ENCODE measurements around the gene INSYN1.

The INSYN1 gene

GRCh38 chr15:73724212-73724611 is 28.9 kb downstream of the INSYN1 start:
- H3F3A ChIP-seq (ENCODE audit: insufficient read depth), result no peaks in the 10 kb centered on the region
- no peak overlapping the region for H2AFZ ChIP-seq (ENCODE audit: low read depth, low read length, severe bottlenecking)
- no peak overlapping the region for H3K27ac ChIP-seq (ENCODE audit: low read depth, low read length)
- no peak overlapping the region for H3K4me3 ChIP-seq (ENCODE audit: insufficient read depth, low read length, poor library complexity, severe bottlenecking)
- no peak for TF ChIP-seq EZH2phosphoT487 (conservative IDR thresholded peaks at IDR 0.05; ENCODE audit: low read length)
- TF ChIP-seq, protein P1, sequence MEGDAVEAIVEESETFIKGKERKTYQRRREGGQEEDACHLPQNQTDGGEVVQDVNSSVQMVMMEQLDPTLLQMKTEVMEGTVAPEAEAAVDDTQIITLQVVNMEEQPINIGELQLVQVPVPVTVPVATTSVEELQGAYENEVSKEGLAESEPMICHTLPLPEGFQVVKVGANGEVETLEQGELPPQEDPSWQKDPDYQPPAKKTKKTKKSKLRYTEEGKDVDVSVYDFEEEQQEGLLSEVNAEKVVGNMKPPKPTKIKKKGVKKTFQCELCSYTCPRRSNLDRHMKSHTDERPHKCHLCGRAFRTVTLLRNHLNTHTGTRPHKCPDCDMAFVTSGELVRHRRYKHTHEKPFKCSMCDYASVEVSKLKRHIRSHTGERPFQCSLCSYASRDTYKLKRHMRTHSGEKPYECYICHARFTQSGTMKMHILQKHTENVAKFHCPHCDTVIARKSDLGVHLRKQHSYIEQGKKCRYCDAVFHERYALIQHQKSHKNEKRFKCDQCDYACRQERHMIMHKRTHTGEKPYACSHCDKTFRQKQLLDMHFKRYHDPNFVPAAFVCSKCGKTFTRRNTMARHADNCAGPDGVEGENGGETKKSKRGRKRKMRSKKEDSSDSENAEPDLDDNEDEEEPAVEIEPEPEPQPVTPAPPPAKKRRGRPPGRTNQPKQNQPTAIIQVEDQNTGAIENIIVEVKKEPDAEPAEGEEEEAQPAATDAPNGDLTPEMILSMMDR (IDR thresholded peaks at IDR 0.05; ENCODE audit: insufficient read depth, low read length, poor library complexity, severe bottlenecking), result no peak
- no peak overlapping the region for H3K4me2 ChIP-seq (ENCODE audit: low read depth, low read length, poor library complexity, severe bottlenecking)
- no peaks in the 10 kb centered on the region for H3K27me3 ChIP-seq (ENCODE audit: low read length)
- H3K9ac ChIP-seq (ENCODE audit: low read length), result no peak overlapping the region
- H3K79me2 ChIP-seq (ENCODE audit: insufficient read depth, low read length), result no peaks in the 10 kb centered on the region
- 0 out of 2 replicates have a peak, but pooled peaks cover 2% of the 10 kb centered on the region for H4K20me1 ChIP-seq (ENCODE audit: low read depth, low read length)
- no peaks in the 10 kb centered on the region for H3K36me3 ChIP-seq (ENCODE audit: low read length)
- no peaks in the 10 kb centered on the region for H3K9me2 ChIP-seq (replicated peaks; ENCODE audit: insufficient read depth, low read length)
- no peaks in the 10 kb centered on the region for H3K9me3 ChIP-seq (ENCODE audit: insufficient read depth, low read length)

DNA sequence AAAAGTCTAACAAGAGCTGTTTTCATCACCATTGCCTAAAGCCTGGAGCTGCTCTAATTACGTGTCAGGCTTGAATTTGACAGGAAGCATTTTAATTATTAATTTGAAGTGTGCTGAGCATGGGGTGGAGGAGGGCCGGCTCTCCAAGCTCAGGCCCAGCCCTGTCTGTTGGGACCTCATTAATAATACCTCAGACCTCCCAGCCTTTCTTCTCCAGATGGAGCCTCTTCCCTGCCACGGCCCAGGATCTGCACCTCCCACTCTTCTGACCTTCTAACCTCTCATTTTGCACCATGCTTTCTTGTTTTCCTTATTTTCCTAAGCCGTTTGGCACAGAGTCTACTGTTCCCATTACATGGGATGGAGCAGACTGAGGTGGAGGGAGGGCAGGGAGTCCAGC is 30.0 kb downstream of the INSYN1 start:
- no peak for TF ChIP-seq EZH2phosphoT487 (conservative IDR thresholded peaks at IDR 0.05; ENCODE audit: low read length)
- TF ChIP-seq, protein P1 (IDR thresholded peaks at IDR 0.05; ENCODE audit: insufficient read depth, low read length, poor library complexity, severe bottlenecking), result no peak

DNA sequence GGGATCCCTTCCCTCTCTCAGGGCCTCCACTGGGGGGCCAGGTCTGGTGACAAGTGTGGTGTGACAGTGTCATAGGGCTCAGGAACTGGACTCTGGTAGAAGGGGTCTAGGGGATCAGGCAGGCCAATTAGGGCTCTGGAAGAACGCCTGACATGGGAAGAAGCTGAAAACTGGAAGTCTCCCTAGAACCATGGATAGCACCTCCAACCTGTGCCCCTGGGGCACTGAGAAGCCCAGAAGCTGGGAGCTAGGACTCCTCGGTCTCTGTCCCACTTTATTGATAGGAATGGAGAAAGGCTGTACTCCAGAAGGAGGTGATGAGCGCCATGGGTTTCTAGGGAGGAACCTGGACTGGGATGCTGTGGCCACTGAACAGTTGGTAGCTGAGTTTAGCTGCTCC is 30.7 kb downstream of the INSYN1 start:
- H3K4me2 ChIP-seq (ENCODE audit: low read depth, low read length, poor library complexity, severe bottlenecking), result no peak overlapping the region
- H3K9ac ChIP-seq (ENCODE audit: low read length), result no peak overlapping the region
- H3K27me3 ChIP-seq (ENCODE audit: low read length), result no peaks in the 10 kb centered on the region
- H3K27ac ChIP-seq (ENCODE audit: low read depth, low read length), result no peak overlapping the region
- no peak for TF ChIP-seq EZH2phosphoT487 (conservative IDR thresholded peaks at IDR 0.05; ENCODE audit: low read length)
- TF ChIP-seq, protein P1 (IDR thresholded peaks at IDR 0.05; ENCODE audit: insufficient read depth, low read length, poor library complexity, severe bottlenecking), result no peak
- H3F3A ChIP-seq (ENCODE audit: insufficient read depth), result no peaks in the 10 kb centered on the region
- H2AFZ ChIP-seq (ENCODE audit: low read depth, low read length, severe bottlenecking), result no peak overlapping the region
- no peaks in the 10 kb centered on the region for H3K9me2 ChIP-seq (replicated peaks; ENCODE audit: insufficient read depth, low read length)
- H3K9me3 ChIP-seq (ENCODE audit: insufficient read depth, low read length), result no peaks in the 10 kb centered on the region
- H3K36me3 ChIP-seq (ENCODE audit: low read length), result no peaks in the 10 kb centered on the region
- no peaks in the 10 kb centered on the region for H3K79me2 ChIP-seq (ENCODE audit: insufficient read depth, low read length)
- H3K4me3 ChIP-seq (ENCODE audit: insufficient read depth, low read length, poor library complexity, severe bottlenecking), result no peak overlapping the region
- 0 out of 2 replicates have a peak, but pooled peaks cover 2% of the 10 kb centered on the region for H4K20me1 ChIP-seq (ENCODE audit: low read depth, low read length)

More for the DNA sequence above, 30.0 kb downstream of the INSYN1 start:
- Histone ChIP-seq H3K9me3 (ENCODE audit: insufficient read depth, low read length) (no peaks in the 10 kb centered on the region), H3K4me3 (ENCODE audit: insufficient read depth, low read length, poor library complexity, severe bottlenecking) (no peak overlapping the region), H3K27me3 (ENCODE audit: low read length) (no peaks in the 10 kb centered on the region), H3K79me2 (ENCODE audit: insufficient read depth, low read length) (no peaks in the 10 kb centered on the region), H3K9me2 (replicated peaks; ENCODE audit: insufficient read depth, low read length) (no peaks in the 10 kb centered on the region), H3K36me3 (ENCODE audit: low read length) (no peaks in the 10 kb centered on the region), H3K9ac (ENCODE audit: low read length) (no peak overlapping the region), H4K20me1 (ENCODE audit: low read depth, low read length) (0 out of 2 replicates have a peak, but pooled peaks cover 2% of the 10 kb centered on the region), H3K27ac (ENCODE audit: low read depth, low read length) (no peak overlapping the region), H2AFZ (ENCODE audit: low read depth, low read length, severe bottlenecking) (no peak overlapping the region), H3F3A (ENCODE audit: insufficient read depth) (no peaks in the 10 kb centered on the region), H3K4me2 (ENCODE audit: low read depth, low read length, poor library complexity, severe bottlenecking) (no peak overlapping the region)
